Activated T-cell treated with anti-CD3 and anti-CD28 coated beads, Interleukin-2, amount 50 U/mL, for 4 hours (primary cell): ENCODE results near the gene PAM16. TPM values are rescaled to one million over a fixed set of nuclear protein-coding genes. Genes with fewer than 3 reads are reported as not detected.

Source experiments
- ATAC-seq, 2 donors: fragments of 200-7000 bp; cut with Tn5 transposase; one replicate each; pipeline ENCODE4 v1.10.0; 2021
- DNase-seq: peaks from one replicate; pipeline ENCODE4 v3.0.0-alpha.2; 2020
- H3K27me3 Mint-ChIP-seq: one replicate; pipeline ENCODE4 v1.8.0; 2021; ENCODE audit warnings: low read depth, mixed read lengths
- H3K36me3 Mint-ChIP-seq: one replicate; pipeline ENCODE4 v1.8.0; 2022; ENCODE audit warnings: mixed read lengths; ENCODE audit not compliant: insufficient read depth
- H3K4me1 Mint-ChIP-seq: one replicate; pipeline ENCODE4 v1.8.0; 2021; ENCODE audit warnings: low read depth, mixed read lengths
- H3K4me3 Mint-ChIP-seq: one replicate; pipeline ENCODE4 v1.8.0; 2021; ENCODE audit warnings: mild to moderate bottlenecking, moderate library complexity, mixed read lengths
- H3K9me3 Mint-ChIP-seq: one replicate; pipeline ENCODE4 v1.8.0; 2021; ENCODE audit warnings: mixed read lengths
- total RNA-seq, 3 donors: library from RNA; stranded (reverse); gene quantifications; one replicate each; pipeline ENCODE4 v1.2.1, GENCODE V29; 2021

Gene PAM16
- total RNA-seq, 3 donors from 2014 or later = 112 to 131 (median 125) TPM

DNA sequence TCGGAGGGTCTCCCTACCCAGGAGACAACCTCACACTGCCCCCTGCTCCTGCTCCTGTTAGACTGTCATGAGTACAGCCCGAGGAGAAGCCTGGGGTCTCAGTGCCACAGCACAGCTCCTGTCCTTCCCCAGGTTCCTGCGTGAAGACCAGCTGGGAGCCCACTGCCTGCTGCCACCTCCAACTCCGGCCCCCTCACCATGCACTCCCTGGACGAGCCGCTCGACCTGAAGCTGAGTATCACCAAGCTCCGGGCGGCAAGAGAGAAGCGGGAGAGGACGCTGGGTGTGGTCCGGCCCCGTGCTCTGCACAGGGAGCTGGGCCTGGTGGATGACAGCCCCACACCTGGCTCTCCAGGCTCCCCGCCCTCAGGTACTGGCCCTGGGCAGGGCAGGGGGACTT, 19.0 kb downstream of the PAM16 start:
- peaks cover 5% of the 10 kb centered on the region for H3K4me1 Mint-ChIP-seq
- no peaks in the 10 kb centered on the region for H3K36me3 Mint-ChIP-seq
- H3K27me3 Mint-ChIP-seq = no peaks in the 10 kb centered on the region
- DNase-seq (no peak), ATAC-seq (no peak)
- H3K4me3 Mint-ChIP-seq = no peak overlapping the region
- H3K9me3 Mint-ChIP-seq = no peaks in the 10 kb centered on the region

DNA sequence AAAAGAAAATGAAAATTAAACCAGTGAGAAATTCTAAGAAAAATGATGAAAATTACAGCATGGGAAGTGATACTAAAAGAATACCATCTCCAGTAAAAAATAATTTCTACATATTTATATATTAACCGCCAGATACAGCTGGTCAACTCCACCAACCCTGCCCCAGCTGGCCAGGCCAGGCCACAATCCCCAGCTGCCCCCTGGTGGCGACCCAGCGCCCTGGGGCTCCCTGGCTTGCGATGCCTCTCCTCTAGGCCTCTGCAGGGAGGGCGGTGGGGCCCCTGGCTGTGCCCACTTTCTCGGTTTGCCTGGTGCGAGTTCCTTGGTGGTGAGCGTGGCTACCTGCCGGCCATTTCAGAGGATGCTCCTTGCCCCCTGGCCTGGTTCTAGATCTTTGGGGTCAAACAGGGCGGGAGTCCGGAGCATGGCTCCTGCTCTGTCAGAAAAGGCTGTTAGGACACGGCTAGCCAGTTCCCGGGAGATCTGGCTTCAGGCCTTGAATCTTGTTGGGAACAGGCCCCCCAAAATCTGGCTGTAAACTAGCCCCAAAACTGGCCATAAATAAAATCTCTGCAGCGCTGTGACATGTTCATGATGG, 20.7 kb downstream of the PAM16 start:
- Mint-ChIP-seq H3K4me3 (no peak overlapping the region), H3K27me3 (no peaks in the 10 kb centered on the region), H3K9me3 (no peaks in the 10 kb centered on the region), H3K4me1 (peaks cover 5% of the 10 kb centered on the region), H3K36me3 (no peaks in the 10 kb centered on the region)
- DNase-seq = peak; percentile 72
- peak; percentile 61 to 63 for ATAC-seq

DNA sequence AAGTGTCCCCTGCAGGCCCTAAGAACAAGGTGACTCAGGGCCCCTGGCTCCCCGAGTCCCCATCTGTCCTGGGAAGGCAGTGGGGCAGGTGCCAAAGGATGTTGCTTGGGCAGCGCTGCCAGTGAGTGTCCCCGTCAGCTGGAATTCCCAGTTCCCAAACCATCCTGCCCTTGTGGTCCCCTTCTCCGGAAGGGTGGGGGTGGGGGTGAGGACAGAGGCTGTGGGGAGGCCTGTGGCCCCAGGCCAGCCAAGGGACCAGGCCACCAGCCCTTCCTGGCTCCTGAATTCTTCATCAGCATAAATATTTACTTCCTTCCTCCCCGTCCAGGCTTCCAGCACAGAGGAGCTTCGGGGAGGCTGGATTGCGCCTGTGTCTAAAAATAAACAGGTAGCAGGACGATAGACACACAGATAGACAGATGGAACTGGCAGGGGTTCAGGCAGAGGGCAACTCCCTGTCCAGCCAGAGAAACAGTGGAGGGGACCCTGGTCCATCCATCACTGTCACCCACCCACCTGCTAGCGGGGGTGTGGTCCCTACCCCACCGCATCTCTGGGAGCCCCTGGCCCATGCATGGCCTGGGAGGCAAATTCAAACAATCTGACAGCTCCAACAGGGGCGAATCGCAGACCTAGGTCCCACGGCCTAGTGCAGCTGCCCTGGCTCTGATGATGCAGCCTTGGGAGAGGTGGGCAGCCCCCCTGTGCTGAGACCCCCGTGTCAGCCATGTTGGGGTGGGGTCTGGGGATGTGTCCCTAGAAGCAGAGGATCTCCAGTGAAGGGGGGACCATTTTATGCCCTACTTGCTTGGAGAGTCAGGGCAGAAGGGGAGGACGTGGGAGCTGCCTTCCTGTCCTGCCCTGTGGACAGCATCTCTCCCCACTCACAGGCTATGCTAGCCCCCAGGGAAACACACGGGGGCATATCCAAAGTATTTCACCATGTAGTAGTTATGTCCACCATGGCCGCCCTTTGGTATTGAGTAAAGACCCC, 22.0 kb downstream of the PAM16 start:
- Mint-ChIP-seq H3K36me3 (no peaks in the 10 kb centered on the region), H3K27me3 (no peaks in the 10 kb centered on the region), H3K4me3 (no peak overlapping the region), H3K4me1 (peaks cover 5% of the 10 kb centered on the region), H3K9me3 (no peaks in the 10 kb centered on the region)
- no peak for DNase-seq
- ATAC-seq = no peak

DNA sequence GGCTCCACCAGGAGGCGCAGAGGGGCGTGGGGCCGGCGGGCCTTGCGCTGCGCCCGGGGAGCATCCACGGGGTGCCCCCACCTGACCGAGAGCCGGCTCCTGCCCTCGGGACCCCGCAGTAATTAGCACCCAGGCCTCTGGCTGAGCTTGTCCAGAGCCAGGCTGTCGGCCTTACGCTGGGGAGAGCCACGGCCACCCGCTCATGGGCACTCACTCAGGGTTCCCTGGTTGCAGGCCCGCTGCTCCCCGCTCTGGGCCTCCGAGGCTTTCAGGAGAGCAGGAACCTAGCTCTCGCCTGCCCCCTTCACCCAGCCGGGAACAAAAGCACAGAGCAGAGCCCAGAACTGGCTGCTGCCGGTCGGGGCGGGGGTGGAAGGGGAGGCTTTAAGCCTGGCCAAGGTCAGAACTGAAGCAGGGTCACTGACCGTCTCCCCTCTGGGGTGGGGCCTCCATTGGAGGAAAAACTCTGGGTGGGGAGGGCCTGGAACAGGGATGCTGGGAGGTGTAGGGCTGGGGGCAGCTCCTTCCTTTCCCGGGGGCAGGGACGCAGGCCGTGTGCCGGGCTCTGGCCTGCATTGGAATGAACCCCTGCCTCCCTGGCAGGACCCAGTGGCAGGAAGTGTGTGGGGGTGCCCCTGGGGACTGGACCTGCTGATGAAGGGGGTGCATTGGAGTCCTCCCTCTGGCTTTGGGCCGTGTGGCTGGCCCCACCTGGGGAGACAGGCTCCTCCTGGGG, 22.9 kb downstream of the PAM16 start:
- ATAC-seq = peak; percentile 80 to 89
- Mint-ChIP-seq H3K9me3 (no peaks in the 10 kb centered on the region), H3K27me3 (no peaks in the 10 kb centered on the region), H3K36me3 (no peaks in the 10 kb centered on the region), H3K4me3 (peak overlapping the region; percentile 45), H3K4me1 (peaks cover 5% of the 10 kb centered on the region)
- peak; percentile 51 for DNase-seq

DNA sequence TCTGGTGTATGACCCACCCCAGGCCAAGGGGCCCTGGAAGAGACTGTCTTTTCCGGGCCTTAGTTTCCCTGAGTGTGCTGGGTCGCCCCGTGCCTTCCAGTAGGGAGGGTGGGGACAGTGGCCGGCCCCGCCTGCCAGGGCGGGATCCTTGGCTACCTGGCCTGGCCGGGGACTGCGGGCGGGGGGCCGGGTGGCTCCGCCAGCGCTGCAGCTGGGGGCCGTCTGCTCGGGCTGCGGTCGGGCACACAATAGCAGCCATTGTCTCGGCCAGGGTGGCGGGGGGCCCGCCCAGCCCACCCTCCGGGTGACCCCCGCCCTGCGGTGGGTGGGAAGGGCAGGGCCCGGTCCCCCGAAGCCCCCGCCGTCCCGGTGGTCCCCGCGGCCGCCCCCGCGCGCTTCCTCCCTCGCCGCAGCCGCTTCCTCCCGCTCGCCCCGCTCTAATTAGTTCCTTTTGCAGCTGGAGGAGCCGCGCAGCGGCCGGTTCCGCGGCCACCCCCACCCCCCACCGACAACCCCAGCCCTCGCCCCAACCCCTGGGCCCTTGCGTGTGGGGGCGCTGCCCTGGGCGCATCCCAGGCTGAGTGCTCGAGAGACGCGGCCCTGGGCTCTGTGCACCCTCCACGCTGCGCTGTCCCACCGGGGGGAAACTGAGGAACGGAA, 23.6 kb downstream of the PAM16 start:
- ATAC-seq = peak; percentile 41 to 55
- Mint-ChIP-seq H3K36me3 (no peaks in the 10 kb centered on the region), H3K4me1 (peaks cover 5% of the 10 kb centered on the region), H3K4me3 (no peak overlapping the region), H3K27me3 (no peaks in the 10 kb centered on the region), H3K9me3 (no peaks in the 10 kb centered on the region)
- no peak for DNase-seq

DNA sequence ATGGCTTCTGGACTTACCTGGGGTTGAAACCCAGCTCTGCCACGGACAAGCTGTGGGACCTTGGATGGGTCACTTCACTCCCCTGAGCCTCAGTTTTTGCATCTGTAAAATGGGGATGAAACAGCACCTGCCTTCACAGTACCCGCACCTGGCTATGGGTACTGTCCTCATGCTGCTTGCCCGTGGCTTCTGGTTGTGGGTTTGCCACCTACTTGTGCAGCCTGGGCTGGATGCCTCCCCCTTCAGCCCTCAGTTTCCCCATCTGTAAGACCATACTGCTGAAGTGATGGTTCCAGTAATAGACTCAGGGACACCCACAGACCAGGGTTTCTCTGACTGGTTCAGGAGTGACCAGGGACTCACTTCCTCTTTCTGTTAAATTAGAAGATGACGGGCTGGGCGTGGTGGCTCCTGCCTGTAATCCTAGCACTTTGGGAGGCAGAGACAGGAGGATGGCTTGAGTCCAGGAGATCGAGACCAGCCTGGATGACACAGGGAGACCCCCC, 25.8 kb downstream of the PAM16 start:
- H3K4me1 Mint-ChIP-seq = peaks cover 5% of the 10 kb centered on the region
- DNase-seq = no peak
- ATAC-seq = no peak
- H3K36me3 Mint-ChIP-seq = no peaks in the 10 kb centered on the region
- H3K9me3 Mint-ChIP-seq = no peaks in the 10 kb centered on the region
- H3K4me3 Mint-ChIP-seq = no peak overlapping the region
- no peaks in the 10 kb centered on the region for H3K27me3 Mint-ChIP-seq

DNA sequence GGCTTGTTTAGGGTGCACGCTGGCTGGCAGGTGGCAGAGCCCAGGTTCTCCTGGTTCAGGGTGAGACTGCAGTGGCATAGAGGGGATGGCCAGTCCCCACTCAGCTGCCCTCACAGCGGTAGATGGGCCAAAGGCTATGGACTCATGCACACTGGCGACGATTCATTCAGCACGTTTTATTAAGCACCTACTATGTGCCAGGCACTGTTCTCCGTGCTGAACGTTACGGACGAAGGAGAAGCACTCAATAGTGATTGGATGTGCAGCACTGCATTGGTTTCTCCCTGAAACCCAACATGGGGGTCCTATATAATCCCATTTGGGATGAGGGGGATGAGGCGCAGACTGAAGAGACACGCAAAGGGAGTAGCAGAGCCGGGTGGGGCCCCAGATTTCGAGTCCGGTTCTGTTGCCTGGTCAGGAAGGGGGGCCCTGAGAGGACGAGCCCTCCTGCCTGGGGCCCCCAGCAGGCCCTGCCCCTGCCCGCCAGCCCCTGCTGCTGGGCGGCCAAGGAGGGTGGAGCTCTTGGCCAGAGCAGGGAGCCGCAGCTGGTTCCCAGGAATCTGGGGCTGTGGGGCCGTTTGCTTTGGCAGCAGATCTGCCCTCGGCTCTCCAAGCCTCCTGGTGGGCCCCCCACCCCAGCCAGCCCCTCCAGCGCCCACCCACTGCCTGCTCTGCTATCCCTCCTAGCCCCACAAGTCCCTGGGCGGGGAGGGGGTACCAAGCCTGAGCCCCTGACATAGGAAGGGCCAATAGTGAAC, 26.4 kb downstream of the PAM16 start:
- ATAC-seq (no peak), DNase-seq (no peak)
- no peak overlapping the region for H3K4me3 Mint-ChIP-seq
- H3K9me3 Mint-ChIP-seq = no peaks in the 10 kb centered on the region
- no peaks in the 10 kb centered on the region for H3K27me3 Mint-ChIP-seq
- H3K4me1 Mint-ChIP-seq = peaks cover 6% of the 10 kb centered on the region
- H3K36me3 Mint-ChIP-seq = no peaks in the 10 kb centered on the region

DNA sequence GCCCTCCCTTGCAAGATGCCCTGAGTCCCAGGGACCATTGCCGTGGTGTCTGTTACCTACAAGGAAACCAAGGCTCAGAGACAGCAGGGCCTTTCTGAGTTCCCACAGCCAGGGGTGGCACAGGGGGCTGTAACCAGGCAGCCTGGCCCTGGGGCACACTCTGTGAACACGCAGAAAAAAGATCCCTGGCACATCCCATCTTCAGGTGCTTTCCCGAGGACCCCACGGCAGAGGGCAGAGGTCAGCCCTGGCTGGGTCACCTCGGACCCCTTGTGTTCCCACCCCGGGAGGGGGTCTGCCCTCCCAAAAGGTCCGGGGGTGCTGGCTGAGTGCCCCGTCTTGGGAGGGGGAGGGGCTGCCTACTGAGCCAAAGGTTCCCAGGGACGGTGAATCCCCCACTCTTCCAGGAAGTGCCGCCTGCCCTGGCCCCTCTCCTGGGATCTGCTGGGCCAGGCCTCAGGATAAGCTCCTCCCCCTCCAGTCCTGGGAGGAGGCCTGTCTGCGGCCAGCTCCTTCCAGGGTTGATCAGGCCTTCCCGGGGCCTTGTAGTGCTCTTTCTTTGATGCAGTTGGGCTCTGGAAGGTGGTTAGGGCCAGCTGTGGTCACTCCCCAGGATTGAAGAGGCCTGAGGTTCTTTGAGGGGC, 27.2 kb downstream of the PAM16 start:
- Mint-ChIP-seq H3K36me3 (no peaks in the 10 kb centered on the region), H3K4me3 (no peak overlapping the region), H3K9me3 (no peaks in the 10 kb centered on the region), H3K27me3 (no peaks in the 10 kb centered on the region), H3K4me1 (peaks cover 8% of the 10 kb centered on the region)
- no peak for ATAC-seq
- DNase-seq = no peak

DNA sequence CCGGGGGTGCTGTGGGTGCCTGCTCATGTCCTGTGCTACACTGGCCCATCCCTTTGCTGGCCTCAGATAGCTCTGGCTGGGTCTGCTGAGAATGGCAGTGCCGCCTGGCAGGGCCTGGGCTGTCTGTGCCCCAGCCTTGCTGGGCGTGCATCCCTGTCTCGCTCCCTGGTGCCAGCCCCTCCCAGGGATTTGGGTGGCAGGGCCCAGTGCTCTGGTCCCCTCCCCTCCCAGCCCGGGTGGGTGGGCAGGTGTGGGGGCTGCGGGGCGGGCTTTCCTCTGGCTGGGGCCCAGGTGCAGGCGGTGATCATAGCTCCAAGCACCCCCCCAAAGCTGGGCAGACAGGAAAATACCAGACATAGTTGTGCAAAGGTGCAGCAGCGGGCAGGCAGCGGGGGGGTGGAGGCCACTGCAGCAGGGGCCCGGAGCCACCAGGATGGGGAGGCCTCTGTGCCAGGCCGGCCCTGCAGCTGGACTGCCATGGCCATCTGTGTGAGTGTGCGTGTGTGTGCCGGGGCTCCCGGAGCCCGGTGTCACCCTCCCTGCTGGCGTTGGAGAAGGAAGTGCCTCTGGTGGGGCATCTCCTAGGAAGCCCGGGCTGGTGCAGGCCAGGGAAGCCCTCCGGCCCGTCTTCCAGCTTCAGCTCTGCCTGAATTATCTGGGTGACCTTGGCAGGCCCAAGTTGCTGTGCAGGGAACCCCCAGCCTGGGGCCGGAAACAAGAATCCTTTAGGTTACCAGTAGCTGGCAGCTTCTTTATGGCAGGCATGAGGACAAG, 27.9 kb downstream of the PAM16 start:
- no peaks in the 10 kb centered on the region for H3K27me3 Mint-ChIP-seq
- ATAC-seq (no peak), DNase-seq (no peak)
- no peaks in the 10 kb centered on the region for H3K9me3 Mint-ChIP-seq
- H3K36me3 Mint-ChIP-seq = no peaks in the 10 kb centered on the region
- H3K4me1 Mint-ChIP-seq = peaks cover 6% of the 10 kb centered on the region
- no peak overlapping the region for H3K4me3 Mint-ChIP-seq

DNA sequence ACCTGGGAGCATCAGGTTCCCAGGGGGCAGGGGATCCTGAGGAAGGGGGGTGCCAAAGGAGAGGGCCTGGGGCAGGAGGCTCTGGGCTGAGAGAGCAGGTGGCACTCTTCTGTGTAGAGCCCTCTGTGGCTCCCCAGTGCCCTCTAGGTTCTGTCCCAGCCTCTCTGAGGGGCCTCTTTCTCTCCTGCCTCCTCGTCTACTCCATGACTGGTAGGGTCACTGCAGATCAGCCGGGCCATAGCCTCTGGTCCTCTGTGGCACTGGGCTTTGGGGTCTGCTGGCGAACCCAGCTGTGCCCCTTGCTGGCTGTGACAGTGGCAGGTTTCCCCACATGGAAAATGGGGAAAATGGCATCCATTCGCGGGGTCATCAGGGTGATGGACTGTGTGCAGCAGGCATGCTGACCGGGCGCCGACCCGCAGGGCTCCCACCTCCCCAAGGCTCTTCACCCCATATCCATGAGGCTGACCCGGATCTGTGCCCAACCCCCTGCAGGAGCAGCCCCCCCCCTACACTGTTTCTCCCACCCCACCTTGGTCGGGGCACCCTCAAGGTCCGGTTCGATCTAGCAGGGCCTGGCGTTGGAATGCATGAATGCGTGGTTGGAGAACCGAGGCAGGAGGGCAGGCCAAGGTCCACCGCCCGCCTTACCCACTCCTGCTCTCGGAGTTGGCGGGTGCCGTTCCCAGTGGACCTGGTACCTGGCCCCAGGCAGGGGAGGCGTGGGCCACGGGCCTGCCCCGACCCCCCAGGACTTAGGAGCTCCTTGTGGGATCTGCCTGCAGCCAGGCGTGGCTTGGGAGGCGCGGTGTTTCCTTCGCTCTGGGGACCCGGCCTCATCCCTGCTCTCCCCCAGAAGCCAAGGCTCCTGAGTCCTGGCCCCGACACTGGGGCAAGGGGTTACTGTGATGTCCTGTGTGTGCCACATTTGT, 28.7 kb downstream of the PAM16 start:
- Mint-ChIP-seq H3K27me3 (peaks cover 2% of the 10 kb centered on the region), H3K36me3 (no peaks in the 10 kb centered on the region), H3K4me1 (peaks cover 3% of the 10 kb centered on the region), H3K4me3 (no peak overlapping the region), H3K9me3 (no peaks in the 10 kb centered on the region)
- DNase-seq (no peak), ATAC-seq (no peak)

DNA sequence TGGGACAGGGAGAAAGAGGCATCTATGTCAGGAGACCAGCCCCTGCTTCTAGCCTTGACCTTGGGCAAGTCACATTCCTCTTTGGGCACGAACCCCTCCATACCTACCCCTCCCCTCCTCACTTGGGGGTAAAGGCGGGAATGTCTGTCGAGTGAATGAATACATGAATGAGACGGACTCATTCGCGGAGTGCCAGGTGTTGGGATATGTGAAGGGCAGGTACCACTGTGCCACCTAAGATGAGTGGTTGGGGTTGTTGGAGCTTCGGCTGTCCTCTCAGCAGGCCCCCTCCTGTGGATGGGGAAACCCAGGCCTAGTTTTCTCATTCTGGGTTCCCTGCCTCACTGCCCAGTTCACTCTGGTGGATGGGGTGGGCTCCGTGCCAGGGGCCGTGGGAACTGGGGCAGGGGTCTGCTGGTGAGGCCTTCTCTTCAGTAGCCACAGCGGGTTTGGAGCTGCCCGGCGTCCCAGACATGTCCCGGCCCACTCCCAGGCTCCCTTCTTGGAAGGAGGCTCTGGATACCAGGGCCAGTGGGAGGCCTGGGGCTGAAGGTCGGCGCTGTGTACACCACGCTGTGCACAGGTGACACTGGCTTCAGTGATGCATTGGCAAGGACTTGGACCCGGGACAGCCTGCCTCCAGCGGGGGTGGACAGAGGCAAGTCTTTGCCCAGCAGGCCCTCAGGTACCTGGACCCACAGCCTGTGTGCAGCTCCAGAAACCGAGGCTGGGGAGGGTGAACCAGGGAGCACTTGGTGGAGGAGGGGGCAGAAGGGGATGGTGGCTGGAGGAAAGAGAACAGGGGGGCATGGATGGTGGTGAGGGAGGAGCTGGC, 29.6 kb downstream of the PAM16 start:
- ATAC-seq (no peak), DNase-seq (no peak)
- H3K4me1 Mint-ChIP-seq = peaks cover 3% of the 10 kb centered on the region
- H3K4me3 Mint-ChIP-seq = no peak overlapping the region
- peaks cover 2% of the 10 kb centered on the region for H3K27me3 Mint-ChIP-seq
- H3K9me3 Mint-ChIP-seq = no peaks in the 10 kb centered on the region
- H3K36me3 Mint-ChIP-seq = no peaks in the 10 kb centered on the region
